ENCODE results near the gene TAX1BP3. TPM values are rescaled to one million over a fixed set of nuclear protein-coding genes. Genes with fewer than 3 reads are reported as not detected.

TAX1BP3 gene
- total RNA-seq, 1 experiment from 2014 or later, result 147 TPM

- no peaks in the 10 kb centered on the region for H3K27me3 ChIP-seq (ENCODE audit: insufficient read depth, low read depth)
- no peaks in the 10 kb centered on the region for H3K9me2 ChIP-seq (ENCODE audit: insufficient read depth)
- H3K4me2 ChIP-seq, result no peak overlapping the region
- DNase-seq, result no peak
- BruUV-seq (replicated peaks), result no TSS peak
- H4K20me1 ChIP-seq (ENCODE audit: insufficient read depth), result peaks cover 30% of the 10 kb centered on the region
- no peak overlapping the region for H3K27ac ChIP-seq
- peaks cover 31% of the 10 kb centered on the region for H3K79me2 ChIP-seq (ENCODE audit: low read depth)
- H3K4me3 ChIP-seq, result no peak overlapping the region
- ChIA-PET CTCF (no interaction called here), POLR2A (ENCODE audit: unreplicated experiment) (interaction anchor here (0.5 kb wide), 1 partner anchor 849 kb away, joined by 7 read pairs; no protein-coding TSS in a partner anchor)
- intact Hi-C loops (cut with micrococcal nuclease; ENCODE audit: unreplicated experiment), result no loop called here
- no peak overlapping the region for H2AFZ ChIP-seq
- no peaks in the 10 kb centered on the region for H3K9me3 ChIP-seq (ENCODE audit: insufficient read depth, low read depth)
- no peaks in the 10 kb centered on the region for H3K36me3 ChIP-seq (ENCODE audit: low read depth)
- peaks cover 25% of the 10 kb centered on the region for H3K4me1 ChIP-seq (replicated peaks; ENCODE audit: insufficient read depth)
- TF ChIP-seq EZH2 (IDR thresholded peaks at IDR 0.05; ENCODE audit: low read depth) (no peak), CTCF (conservative IDR thresholded peaks at IDR 0.05) (no peak)
- peaks cover 19% of the 10 kb centered on the region for H3F3A ChIP-seq (ENCODE audit: insufficient read depth, low read depth)
Measured at GRCh38 chr17:3663102-3664011, 5.0 kb downstream of the TAX1BP3 start.

GRCh38 chr17:3660311-3660891, 8.0 kb downstream of the TAX1BP3 start:
- Histone ChIP-seq H3F3A (ENCODE audit: insufficient read depth, low read depth) (peaks cover 14% of the 10 kb centered on the region; the same call in 1 of the 2 replicates), H3K4me3 (no peak overlapping the region), H3K4me2 (no peak overlapping the region), H3K4me1 (replicated peaks; ENCODE audit: insufficient read depth) (peaks cover 11% of the 10 kb centered on the region), H4K20me1 (ENCODE audit: insufficient read depth) (peaks cover 13% of the 10 kb centered on the region; the same call in 1 of the 2 replicates), H3K36me3 (ENCODE audit: low read depth) (no peaks in the 10 kb centered on the region), H3K9me3 (ENCODE audit: insufficient read depth, low read depth) (no peaks in the 10 kb centered on the region), H3K27ac (no peak overlapping the region), H2AFZ (no peak overlapping the region), H3K27me3 (ENCODE audit: insufficient read depth, low read depth) (no peaks in the 10 kb centered on the region), H3K79me2 (ENCODE audit: low read depth) (0 out of 2 replicates have a peak, but pooled peaks cover 7% of the 10 kb centered on the region), H3K9me2 (ENCODE audit: insufficient read depth) (no peaks in the 10 kb centered on the region)
- intact Hi-C loops (cut with micrococcal nuclease; ENCODE audit: unreplicated experiment), result no loop called here
- ChIA-PET POLR2A (ENCODE audit: unreplicated experiment) (no interaction called here), CTCF (no interaction called here)
- TF ChIP-seq CTCF (conservative IDR thresholded peaks at IDR 0.05) (no peak), EZH2 (IDR thresholded peaks at IDR 0.05; ENCODE audit: low read depth) (no peak)
- no TSS peak for BruUV-seq (replicated peaks)
- no peak for DNase-seq

- no TSS peak for BruUV-seq (replicated peaks)
- 0 out of 2 replicates have a peak, but pooled peaks cover under 1% of the 10 kb centered on the region for H3K79me2 ChIP-seq (ENCODE audit: low read depth)
- H3K9me2 ChIP-seq (ENCODE audit: insufficient read depth), result no peaks in the 10 kb centered on the region
- ChIA-PET CTCF (no interaction called here), POLR2A (ENCODE audit: unreplicated experiment) (no interaction called here)
- H2AFZ ChIP-seq, result no peak overlapping the region
- H3K27me3 ChIP-seq (ENCODE audit: insufficient read depth, low read depth), result no peaks in the 10 kb centered on the region
- H3K4me1 ChIP-seq (replicated peaks; ENCODE audit: insufficient read depth), result peaks cover 11% of the 10 kb centered on the region
- peaks cover 5% of the 10 kb centered on the region; the same call in 1 of the 2 replicates for H4K20me1 ChIP-seq (ENCODE audit: insufficient read depth)
- TF ChIP-seq EZH2 (IDR thresholded peaks at IDR 0.05; ENCODE audit: low read depth) (no peak), CTCF (conservative IDR thresholded peaks at IDR 0.05) (no peak)
- DNase-seq, result peak; percentile 45 to 73
- no peaks in the 10 kb centered on the region for H3K9me3 ChIP-seq (ENCODE audit: insufficient read depth, low read depth)
- peak overlapping the region; percentile 51 for H3K4me2 ChIP-seq
- no peak overlapping the region for H3K4me3 ChIP-seq
- H3F3A ChIP-seq (ENCODE audit: insufficient read depth, low read depth), result peaks cover 14% of the 10 kb centered on the region; the same call in 1 of the 2 replicates
- no peak overlapping the region for H3K27ac ChIP-seq
- intact Hi-C loops (cut with micrococcal nuclease; ENCODE audit: unreplicated experiment), result no loop called here
- H3K36me3 ChIP-seq (ENCODE audit: low read depth), result no peaks in the 10 kb centered on the region
Measured at GRCh38 chr17:3659541-3660111, 8.8 kb downstream of the TAX1BP3 start.

Measured in PC-9 (cell line).